H1 (cell line): ENCODE data around the gene HECTD1. TPM values are rescaled to one million over a fixed set of nuclear protein-coding genes. Genes with fewer than 3 reads are reported as not detected.

ENCODE experiments used
- CTCF ChIA-PET: fragments of 300-600 bp; sonication (Branson Sonifier 250); formaldehyde crosslinking; loops from one replicate; lab custom pipeline; 2021; ENCODE audit not compliant: partially characterized antibody; lab: Charles Lee
- POLR2A ChIA-PET: fragments of 300-600 bp; sonication (Branson Sonifier 250); formaldehyde crosslinking; loops from one replicate; lab custom pipeline; 2021; ENCODE audit warnings: inconsistent platforms; ENCODE audit not compliant: partially characterized antibody; lab: Charles Lee
- DNase-seq, 2 experiments: peaks; one replicate each; pipeline versions ENCODE4 v3.0.0 to v3.0.0-alpha.2; 2010 to 2022; ENCODE audit warnings: low spot score in 2 of 2, low read depth in 1 of 2, mixed read lengths in 1 of 2
- FAIRE-seq: peaks from 2 replicates; lab custom pipeline; 2011; peaks lifted over from hg19 to GRCh38; lab: Jason Lieb, UNC
- H2AFZ ChIP-seq: 2 replicates; pipeline ENCODE4 v1.8.1; 2012; ENCODE audit warnings: low read length, inconsistent platforms
- H2AK5ac ChIP-seq: 2 replicates; pipeline ENCODE4 v1.6.1; 2013; ENCODE audit warnings: low read depth, low read length
- H2BK120ac ChIP-seq: replicated peaks from 2 replicates; pipeline ENCODE3; 2013; ENCODE audit warnings: low read depth, low read length, inconsistent platforms
- H2BK12ac ChIP-seq: 2 replicates; pipeline ENCODE4 v1.6.1; 2013; ENCODE audit warnings: low read depth, low read length
- H2BK15ac ChIP-seq: 2 replicates; pipeline ENCODE4 v1.6.1; 2013; ENCODE audit warnings: low read length
- H2BK20ac ChIP-seq: 2 replicates; pipeline ENCODE4 v1.6.1; 2013; ENCODE audit warnings: low read length
- H2BK5ac ChIP-seq: 2 replicates; pipeline ENCODE4 v1.6.1; 2013; ENCODE audit warnings: low read depth, low read length
- H3K14ac ChIP-seq: 2 replicates; pipeline ENCODE4 v1.6.1; 2013; ENCODE audit warnings: inconsistent platforms; ENCODE audit not compliant: insufficient read length
- H3K18ac ChIP-seq: 2 replicates; pipeline ENCODE4 v1.6.1; 2013; ENCODE audit warnings: low read length; ENCODE audit errors: extremely low read depth
- H3K23ac ChIP-seq: 2 replicates; pipeline ENCODE4 v1.6.1; 2013; ENCODE audit warnings: inconsistent platforms; ENCODE audit not compliant: insufficient read length
- H3K23me2 ChIP-seq: 2 replicates; pipeline ENCODE4 v1.6.1; 2013; ENCODE audit warnings: low read depth, low read length
- H3K27ac ChIP-seq: 2 replicates; pipeline ENCODE4 v1.6.1; 2011; ENCODE audit warnings: low read depth, low read length, inconsistent platforms
- H3K27me3 ChIP-seq, 4 experiments: replicated peaks in 1 of 4; 1 replicate in 1 of 4; 2 replicates in 3 of 4; pipeline versions ENCODE4 v1.6.1 to v1.8.1; 2011 to 2013; ENCODE audit warnings: low read length in 3 of 4, mild to moderate bottlenecking in 3 of 4, inconsistent platforms in 2 of 4, mixed read lengths in 2 of 4, moderate library complexity in 1 of 4; ENCODE audit not compliant: control insufficient read depth in 3 of 4, insufficient read depth in 3 of 4; ENCODE audit errors: extremely low read depth in 1 of 4
- H3K36me3 ChIP-seq, 4 experiments: 2 replicates each; pipeline versions ENCODE4 v1.6.1 to v1.8.1; 2011 to 2013; ENCODE audit warnings: mild to moderate bottlenecking in 4 of 4, low read length in 3 of 4, moderate library complexity in 2 of 4, control low read depth in 1 of 4, inconsistent platforms in 1 of 4; ENCODE audit not compliant: insufficient read depth in 4 of 4, control insufficient read depth in 2 of 4
- H3K4ac ChIP-seq: replicated peaks from 2 replicates; pipeline ENCODE3; 2013; ENCODE audit warnings: low read length, low read depth, mixed read lengths, inconsistent platforms; ENCODE audit not compliant: insufficient read length
- H3K4me1 ChIP-seq, 4 experiments: replicated peaks in 1 of 4; 1 replicate in 1 of 4; 2 replicates in 3 of 4; pipeline versions ENCODE4 v1.6.1 to v1.8.1; 2011 to 2013; ENCODE audit warnings: low read length in 3 of 4, inconsistent platforms in 2 of 4, mixed read lengths in 1 of 4; ENCODE audit not compliant: insufficient read depth in 4 of 4, control insufficient read depth in 3 of 4
- H3K4me2 ChIP-seq, 2 experiments: 2 replicates each; pipeline versions ENCODE4 v1.6.1 to v1.8.1; 2011 to 2013; ENCODE audit warnings: low read depth in 2 of 2, low read length in 2 of 2, control low read depth in 1 of 2, inconsistent platforms in 1 of 2, mild to moderate bottlenecking in 1 of 2; ENCODE audit not compliant: insufficient read depth in 1 of 2
- H3K4me3 ChIP-seq, 4 experiments: fragments of 200-600, 300-600 bp in 1 of 4; sonication (generic), shearing (Covaris generic), sonication (Bioruptor Twin) in 1 of 4; 2 replicates each; pipeline versions ENCODE4 v1.5.1 to v1.8.1; 2011 to 2016; ENCODE audit warnings: low read length in 4 of 4, low read depth in 3 of 4, control low read depth in 2 of 4, inconsistent platforms in 2 of 4, mild to moderate bottlenecking in 2 of 4, mixed read lengths in 1 of 4, moderate library complexity in 1 of 4; ENCODE audit not compliant: insufficient read depth in 2 of 4; ENCODE audit errors: extremely low read depth in 1 of 4
- H3K56ac ChIP-seq: replicated peaks from 2 replicates; pipeline ENCODE3; 2013; ENCODE audit warnings: low read depth, mild to moderate bottlenecking, mixed read lengths, low read length, inconsistent platforms; ENCODE audit not compliant: insufficient read length
- H3K79me1 ChIP-seq: 2 replicates; pipeline ENCODE4 v1.6.1; 2013; ENCODE audit warnings: low read depth, low read length, control low read depth
- H3K79me2 ChIP-seq, 2 experiments: 2 replicates each; pipeline versions ENCODE4 v1.6.1 to v1.8.1; 2012 to 2013; ENCODE audit warnings: low read length in 2 of 2, mild to moderate bottlenecking in 2 of 2, inconsistent platforms in 1 of 2; ENCODE audit not compliant: insufficient read depth in 2 of 2, control insufficient read depth in 1 of 2
- H3K9ac ChIP-seq, 4 experiments: replicated peaks in 1 of 4; 1 replicate in 1 of 4; 2 replicates in 3 of 4; pipeline versions ENCODE4 v1.6.1 to v1.8.1; 2011 to 2013; ENCODE audit warnings: low read depth in 3 of 4, low read length in 3 of 4, control low read depth in 2 of 4, mild to moderate bottlenecking in 2 of 4, moderate library complexity in 2 of 4, inconsistent platforms in 1 of 4; ENCODE audit errors: extremely low read depth in 1 of 4
- H3K9me3 ChIP-seq, 2 experiments: 2 replicates each; pipeline versions ENCODE4 v1.6.1 to v1.8.1; 2012 to 2013; ENCODE audit warnings: mild to moderate bottlenecking in 2 of 2, moderate library complexity in 2 of 2, control low read depth in 1 of 2, inconsistent platforms in 1 of 2, low read depth in 1 of 2, low read length in 1 of 2, mixed read lengths in 1 of 2; ENCODE audit not compliant: insufficient read depth in 2 of 2
- H4K20me1 ChIP-seq, 2 experiments: replicated peaks in 1 of 2; 2 replicates each; pipeline versions ENCODE3 to v1.8.1; 2011 to 2013; ENCODE audit warnings: inconsistent platforms in 2 of 2, low read length in 2 of 2, mild to moderate bottlenecking in 1 of 2; ENCODE audit not compliant: insufficient read depth in 2 of 2, control insufficient read depth in 1 of 2
- H4K5ac ChIP-seq: 2 replicates; pipeline ENCODE4 v1.6.1; 2013; ENCODE audit warnings: low read length, low read depth, mixed read lengths, inconsistent platforms; ENCODE audit not compliant: insufficient read length
- H4K8ac ChIP-seq: 2 replicates; pipeline ENCODE4 v1.8.0; 2013; ENCODE audit warnings: mild to moderate bottlenecking, moderate library complexity, low read length, inconsistent platforms; ENCODE audit not compliant: insufficient read depth; ENCODE audit errors: extremely low read depth
- H4K91ac ChIP-seq: replicated peaks from 2 replicates; pipeline ENCODE3; 2013; ENCODE audit warnings: low read length, mixed read lengths, inconsistent platforms; ENCODE audit not compliant: insufficient read length
- CEBPB ChIP-seq: IDR thresholded peaks from 2 replicates; pipeline ENCODE4 v1.6.1; 2012; ENCODE audit warnings: low read depth, low read length
- RFX5 ChIP-seq: IDR thresholded peaks from 2 replicates; pipeline ENCODE4 v1.6.1; 2011; ENCODE audit warnings: low read depth, low read length, improper control_type of control experiment, borderline replicate concordance
- RXRA ChIP-seq: IDR thresholded peaks from 2 replicates; pipeline ENCODE4 v1.6.1; 2011; ENCODE audit warnings: low read depth, mild to moderate bottlenecking, low read length, moderate library complexity; ENCODE audit not compliant: insufficient read depth
- TAF1 ChIP-seq: IDR thresholded peaks from 2 replicates; pipeline ENCODE4 v1.6.1; 2011; ENCODE audit warnings: mild to moderate bottlenecking, low read depth, low read length
- WGBS, 2 experiments: shearing (Covaris generic) in 1 of 2; methylation state at CpG; one replicate each; pipeline versions ENCODE4 v1.1.6 to v1.1.7; 2013 to 2015; ENCODE audit warnings: low lambda C conversion rate in 2 of 2, mixed read lengths in 2 of 2, inconsistent platforms in 1 of 2, low coverage in 1 of 2, missing lambda C conversion rate in 1 of 2; ENCODE audit not compliant: insufficient replicate concordance in 2 of 2, insufficient coverage in 1 of 2, insufficient read length in 1 of 2; ENCODE audit errors: extremely low coverage in 1 of 2, missing lambda C conversion rate in 1 of 2; 5-methylcytosine and 5-hydroxymethylcytosine counted together
- polyA plus RNA-seq, 7 experiments: library from polyadenylated mRNA; depleted of rRNA in 3 of 7; stranded (reverse) in 5 of 7; unstranded in 2 of 7; fragments of >200 nt in 5 of 7; fragments of 200-250 nt in 2 of 7; gene quantifications; 1 replicate in 5 of 7; 2 replicates in 1 of 7; 4 replicates in 1 of 7; pipeline versions ENCODE4 v1.2.1 to v1.2.3, GENCODE V29; 2011 to 2013; ENCODE audit warnings: missing spikeins in 2 of 7, mixed read lengths in 2 of 7
- total RNA-seq: library from RNA; stranded (reverse); fragmentation: NEBNext Ultra II Directional; extraction: Animal tissue kit (Norgen Biotek cat#: 25700); gene quantifications from 2 replicates; pipeline ENCODE4 v1.2.1, GENCODE V29; 2021

Gene HECTD1
- total and polyA plus RNA-seq, 2 of the 8 experiments (the other 6 are each of a cell fraction or from before 2014, with no cell fraction given): 44.7 to 105 TPM

DNA sequence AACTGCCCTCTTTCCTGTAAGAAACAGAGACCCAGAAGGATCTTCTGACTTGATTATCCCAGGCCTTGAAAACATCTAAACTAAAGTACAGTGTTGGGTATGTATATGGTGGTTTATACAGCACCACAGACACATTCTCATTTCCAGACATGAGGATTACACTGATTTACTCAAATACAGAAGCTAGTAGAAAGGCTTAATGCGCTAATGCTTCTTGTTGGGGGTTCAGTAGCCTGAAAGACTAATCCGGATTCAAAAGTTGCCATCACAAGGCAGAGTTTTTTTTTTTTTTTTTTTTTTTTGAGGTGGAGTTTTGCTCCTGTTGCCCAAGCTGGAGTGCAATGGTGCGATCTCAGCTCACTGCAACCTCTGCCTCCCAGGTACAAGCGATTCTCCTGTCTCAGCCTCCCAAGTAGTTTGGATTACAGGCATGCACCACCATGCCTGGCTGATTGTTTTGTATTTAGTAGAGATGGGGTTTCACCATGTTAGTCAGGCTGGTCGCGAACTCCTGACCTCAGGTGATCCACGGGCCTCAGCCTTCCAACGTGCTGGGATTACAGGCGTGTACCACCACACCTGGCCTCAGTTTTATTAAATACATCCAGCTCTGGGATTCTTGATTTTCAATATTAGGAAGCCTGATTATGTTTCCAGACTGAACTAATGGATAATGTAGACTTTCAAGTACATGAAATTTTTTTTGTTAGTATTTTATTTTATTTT is 46.3 kb upstream of the HECTD1 start:
- CTCF ChIA-PET: interaction anchor here (0.6 kb wide), 1 partner anchor 135 kb away, joined by 3 read pairs; no protein-coding TSS in a partner anchor
- Histone ChIP-seq H3K79me1 (no peaks in the 10 kb centered on the region), H3K18ac (no peak overlapping the region)

More for the DNA sequence above, 46.3 kb upstream of the HECTD1 start:
- H3K9me3 ChIP-seq: no peaks in the 10 kb centered on the region
- FAIRE-seq (no peak), DNase-seq (no peak)
- no peak overlapping the region for H4K91ac ChIP-seq
- H2BK12ac ChIP-seq: no peak overlapping the region
- H3K4me1 ChIP-seq: no peaks in the 10 kb centered on the region
- no peak overlapping the region for H3K9ac ChIP-seq
- no peak overlapping the region for H3K4me3 ChIP-seq
- no peak overlapping the region for H2BK20ac ChIP-seq
- no peak overlapping the region for H2BK120ac ChIP-seq
- H4K20me1 ChIP-seq: no peaks in the 10 kb centered on the region
- H3K23ac ChIP-seq: no peak overlapping the region
- no peak overlapping the region for H3K4me2 ChIP-seq
- no peak overlapping the region for H3K14ac ChIP-seq
- H3K36me3 ChIP-seq: no peaks in the 10 kb centered on the region
- no peak for TF ChIP-seq CEBPB
- no peak for TF ChIP-seq RFX5
- no peak for TF ChIP-seq RXRA
- TF ChIP-seq TAF1: no peak
- H3K27me3 ChIP-seq: no peaks in the 10 kb centered on the region
- POLR2A ChIA-PET: interaction anchor here (1.0 kb wide), 1 partner anchor 9 kb away, joined by 3 read pairs; no protein-coding TSS in a partner anchor
- H2AK5ac ChIP-seq: no peak overlapping the region
- no peaks in the 10 kb centered on the region for H3K23me2 ChIP-seq
- H2BK5ac ChIP-seq: no peak overlapping the region
- H2BK15ac ChIP-seq: no peak overlapping the region
- no peak overlapping the region for H2AFZ ChIP-seq
- no peaks in the 10 kb centered on the region for H3K79me2 ChIP-seq
- no peak overlapping the region for H3K56ac ChIP-seq
- H3K27ac ChIP-seq: no peak overlapping the region
- WGBS, 2 experiments: 94% methylated on average over 9 of the region's 9 CpGs; no CpG with 5 or more reads in 1 of the 2 experiments
- H4K8ac ChIP-seq: no peak overlapping the region
- no peak overlapping the region for H4K5ac ChIP-seq
- no peak overlapping the region for H3K4ac ChIP-seq
